Liver (tissue), 9 donors: Measurements from ENCODE around the gene IL17RE. TPM values are rescaled to one million over a fixed set of nuclear protein-coding genes. Genes with fewer than 3 reads are reported as not detected.

ENCODE experiments used
- DNase-seq: peaks from one replicate; pipeline ENCODE4 v3.0.0-alpha.2; 2017; ENCODE audit warnings: low spot score
- H3K27ac ChIP-seq, 2 donors: one replicate each; pipeline ENCODE4 v1.7.0; 2013; ENCODE audit warnings: inconsistent platforms in 2 of 2, low read length in 2 of 2, control low read depth in 1 of 2, low read depth in 1 of 2, mild to moderate bottlenecking in 1 of 2
- H3K27me3 ChIP-seq, 4 donors: one replicate each; pipeline versions ENCODE4 v1.6.1 to v1.7.0; 2013; ENCODE audit warnings: low read length in 3 of 4, inconsistent platforms in 1 of 4, mild to moderate bottlenecking in 1 of 4, moderate library complexity in 1 of 4; ENCODE audit not compliant: control insufficient read depth in 4 of 4, insufficient read depth in 4 of 4
- H3K36me3 ChIP-seq, 4 donors: one replicate each; pipeline versions ENCODE4 v1.6.1 to v1.7.0; 2013; ENCODE audit warnings: low read length in 3 of 4, mild to moderate bottlenecking in 3 of 4, low read depth in 1 of 4, moderate library complexity in 1 of 4; ENCODE audit not compliant: control insufficient read depth in 4 of 4, insufficient read depth in 3 of 4
- H3K4me1 ChIP-seq, 4 donors: one replicate each; pipeline versions ENCODE4 v1.6.1 to v1.7.0; 2013; ENCODE audit warnings: low read length in 3 of 4, mild to moderate bottlenecking in 3 of 4, moderate library complexity in 1 of 4; ENCODE audit not compliant: control insufficient read depth in 4 of 4, insufficient read depth in 4 of 4
- H3K4me3 ChIP-seq, 3 donors: one replicate each; pipeline versions ENCODE4 v1.6.1 to v1.7.0; 2013; ENCODE audit warnings: low read length in 3 of 3, control low read depth in 1 of 3, low read depth in 1 of 3, mild to moderate bottlenecking in 1 of 3
- H3K9ac ChIP-seq, 2 donors: one replicate each; pipeline ENCODE4 v1.7.0; 2013; ENCODE audit warnings: low read length in 2 of 2, mild to moderate bottlenecking in 2 of 2, moderate library complexity in 2 of 2, control low read depth in 1 of 2, low read depth in 1 of 2
- H3K9me3 ChIP-seq, 4 donors: one replicate each; pipeline versions ENCODE4 v1.6.1 to v1.7.0; 2013; ENCODE audit warnings: low read length in 3 of 4; ENCODE audit not compliant: control insufficient read depth in 4 of 4
- EGR1 ChIP-seq, 2 donors: IDR thresholded peaks; 2 replicates each; pipeline ENCODE4 v1.6.1; 2016 to 2018; ENCODE audit warnings: antibody characterized with exemption in 2 of 2, low read depth in 2 of 2
- FOXA1 ChIP-seq: IDR thresholded peaks from 2 replicates; pipeline ENCODE4 v1.6.1; 2016; ENCODE audit warnings: antibody characterized with exemption
- FOXA2 ChIP-seq: IDR thresholded peaks from 2 replicates; pipeline ENCODE4 v1.6.1; 2016; ENCODE audit warnings: antibody characterized with exemption
- GABPA ChIP-seq, 2 donors: IDR thresholded peaks in 1 of 2; conservative IDR thresholded peaks in 1 of 2; 2 replicates each; pipeline ENCODE4 v1.6.1; 2016; ENCODE audit warnings: antibody characterized with exemption in 2 of 2, mild to moderate bottlenecking in 1 of 2, moderate library complexity in 1 of 2
- HNF4A ChIP-seq, 2 donors: conservative IDR thresholded peaks; 2 replicates each; pipeline ENCODE4 v1.6.1; 2016; ENCODE audit warnings: antibody characterized with exemption in 2 of 2, mild to moderate bottlenecking in 2 of 2
- HNF4G ChIP-seq: IDR thresholded peaks from 2 replicates; pipeline ENCODE4 v1.6.1; 2016; ENCODE audit warnings: antibody characterized with exemption
- JUND ChIP-seq, 2 donors: IDR thresholded peaks; 2 replicates each; pipeline ENCODE4 v1.6.1; 2016; ENCODE audit warnings: antibody characterized with exemption in 2 of 2
- NR2F2 ChIP-seq: IDR thresholded peaks from 2 replicates; pipeline ENCODE4 v1.6.1; 2016; ENCODE audit warnings: antibody characterized with exemption
- RAD21 ChIP-seq, 2 donors: IDR thresholded peaks; 2 replicates each; pipeline ENCODE4 v1.6.1; 2016; ENCODE audit warnings: antibody characterized with exemption in 2 of 2, mild to moderate bottlenecking in 2 of 2
- RXRA ChIP-seq, 2 donors: IDR thresholded peaks; 2 replicates each; pipeline ENCODE4 v1.6.1; 2017 to 2018; ENCODE audit warnings: antibody characterized with exemption in 2 of 2, mild to moderate bottlenecking in 1 of 2
- SP1 ChIP-seq: IDR thresholded peaks from 2 replicates; pipeline ENCODE4 v1.6.1; 2018; ENCODE audit warnings: antibody characterized with exemption, mild to moderate bottlenecking
- TAF1 ChIP-seq: conservative IDR thresholded peaks from 2 replicates; pipeline ENCODE4 v1.6.1; 2016; ENCODE audit warnings: antibody characterized with exemption, mild to moderate bottlenecking
- YY1 ChIP-seq: IDR thresholded peaks from 2 replicates; pipeline ENCODE4 v1.6.1; 2016; ENCODE audit warnings: antibody characterized with exemption, mild to moderate bottlenecking
- WGBS: extraction: QIAGEN DNeasy Blood & Tissue Kit; methylation state at CpG from one replicate; pipeline ENCODE4 v1.1.7; 2013; 5-methylcytosine and 5-hydroxymethylcytosine counted together
- polyA plus RNA-seq, 2 donors: library from polyadenylated mRNA; stranded (reverse) in 1 of 2; unstranded in 1 of 2; fragments of 200-250 nt in 1 of 2; fragments of >200 nt in 1 of 2; fragmentation: Nextera tagmentation in 1 of 2; extraction: Ambion mirVana in 1 of 2; gene quantifications; one replicate each; pipeline versions ENCODE4 v1.2.1 to v1.2.3, GENCODE V29; 2013 to 2015
- total RNA-seq, 2 donors: library from RNA; depleted of rRNA; stranded (reverse); fragments of >200 nt; gene quantifications; one replicate each; pipeline ENCODE4 v1.2.3, GENCODE V29; 2014
- TF ChIP-seq, protein P1 (sequence below): IDR thresholded peaks from 2 replicates; pipeline ENCODE4 v1.6.1; 2016; ENCODE audit warnings: antibody characterized with exemption
- TF ChIP-seq, protein P2 (sequence below): IDR thresholded peaks from 2 replicates; pipeline ENCODE4 v1.6.1; 2016; ENCODE audit warnings: antibody characterized with exemption, mild to moderate bottlenecking
- TF ChIP-seq, protein P3 (sequence below): fragments of 150-350 bp; IDR thresholded peaks from 2 replicates; pipeline ENCODE4 v1.5.1; 2017; ENCODE audit warnings: improper control_type of control experiment, low read depth, low read length; ENCODE audit not compliant: missing input control
- donor health status: healthy.
- donor health status: healthy.
- donor health status: healthy.
- donor health status: healthy.
- donor health status: healthy.

Gene IL17RE
- total and polyA plus RNA-seq, 4 donors = 0.42 to 2.1 (median 0.90) TPM

DNA sequence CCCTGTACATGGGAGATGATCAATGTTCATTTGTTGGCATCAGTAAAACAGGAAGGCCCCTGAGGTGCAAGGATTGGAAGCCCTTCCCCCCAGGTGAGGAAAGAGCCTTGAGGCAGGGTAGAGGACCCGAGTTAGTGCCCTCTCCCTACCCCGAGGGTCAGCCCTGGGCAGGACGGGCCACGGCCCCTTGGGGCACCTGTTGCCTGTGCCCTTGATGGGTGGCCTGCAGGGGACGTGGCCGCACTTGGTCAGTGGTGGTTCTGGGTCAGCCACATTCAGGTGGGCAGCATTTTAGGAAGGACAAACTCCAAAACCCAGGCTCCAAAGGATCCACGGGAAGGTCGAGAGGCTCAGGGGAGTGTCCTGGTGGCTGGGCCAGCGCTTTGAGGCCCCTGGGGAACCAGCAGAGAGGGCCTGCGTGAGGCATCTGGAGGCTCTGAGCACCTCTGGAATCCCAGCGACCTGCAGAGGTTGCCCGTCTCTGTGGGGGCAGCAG is 43.1 kb upstream of the IL17RE start:
- Histone ChIP-seq H3K9me3 (no peaks in the 10 kb centered on the region), H3K27me3 (no peaks in the 10 kb centered on the region), H3K4me3 (no peak overlapping the region), H3K4me1 (peaks cover 0 to 8% (median 3%) of the 10 kb centered on the region in 4 donors), H3K36me3 (no peaks in the 10 kb centered on the region), H3K27ac (no peak overlapping the region), H3K9ac (no peak overlapping the region)
- no peak for DNase-seq
- TF ChIP-seq, protein P1, sequence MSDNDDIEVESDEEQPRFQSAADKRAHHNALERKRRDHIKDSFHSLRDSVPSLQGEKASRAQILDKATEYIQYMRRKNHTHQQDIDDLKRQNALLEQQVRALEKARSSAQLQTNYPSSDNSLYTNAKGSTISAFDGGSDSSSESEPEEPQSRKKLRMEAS = no peak
- no peak for TF ChIP-seq FOXA1
- TF ChIP-seq GABPA (IDR thresholded peaks at IDR 0.05 in 1 of 2, conservative IDR thresholded peaks at IDR 0.05 in 1 of 2) = no peak
- no peak for TF ChIP-seq FOXA2
- no peak for TF ChIP-seq RAD21 (IDR thresholded peaks at IDR 0.05)
- no peak for TF ChIP-seq HNF4A (conservative IDR thresholded peaks at IDR 0.05)
- TF ChIP-seq JUND (IDR thresholded peaks at IDR 0.05) = no peak
- WGBS = 91% methylated on average over 12 of the region's 12 CpGs

DNA sequence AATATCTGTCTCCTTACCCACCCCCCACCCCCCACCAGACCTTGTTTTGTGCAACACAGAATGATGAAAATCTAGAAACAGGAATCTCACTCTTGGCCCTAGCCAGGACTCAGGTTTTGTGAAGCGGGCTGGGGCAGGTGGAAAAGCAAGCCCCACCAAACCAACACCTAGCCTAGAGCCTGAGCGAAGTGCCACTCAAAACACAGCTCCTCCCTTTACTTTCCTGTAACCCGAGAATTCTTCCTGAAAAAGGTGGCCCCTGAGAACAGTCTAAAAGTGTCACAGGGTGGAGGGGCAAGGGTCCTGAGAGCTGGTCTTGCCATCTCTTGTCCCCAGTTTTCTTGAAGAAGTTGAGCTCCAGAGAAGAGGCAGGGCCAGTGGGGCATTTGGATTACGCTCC is 41.4 kb upstream of the IL17RE start:
- Histone ChIP-seq H3K27me3 (no peaks in the 10 kb centered on the region), H3K27ac (no peak overlapping the region), H3K9me3 (no peaks in the 10 kb centered on the region), H3K9ac (no peak overlapping the region), H3K4me3 (no peak overlapping the region), H3K36me3 (no peaks in the 10 kb centered on the region), H3K4me1 (peaks cover 0 to 8% (median 3%) of the 10 kb centered on the region in 4 donors)
- WGBS = 94% methylated on average over 4 of the region's 4 CpGs
- no peak for TF ChIP-seq RAD21 (IDR thresholded peaks at IDR 0.05)
- no peak for TF ChIP-seq RXRA (IDR thresholded peaks at IDR 0.05)
- TF ChIP-seq FOXA2 = no peak
- no peak for TF ChIP-seq JUND (IDR thresholded peaks at IDR 0.05)
- no peak for TF ChIP-seq NR2F2
- no peak for TF ChIP-seq TAF1
- TF ChIP-seq SP1 = no peak
- DNase-seq = no peak

DNA sequence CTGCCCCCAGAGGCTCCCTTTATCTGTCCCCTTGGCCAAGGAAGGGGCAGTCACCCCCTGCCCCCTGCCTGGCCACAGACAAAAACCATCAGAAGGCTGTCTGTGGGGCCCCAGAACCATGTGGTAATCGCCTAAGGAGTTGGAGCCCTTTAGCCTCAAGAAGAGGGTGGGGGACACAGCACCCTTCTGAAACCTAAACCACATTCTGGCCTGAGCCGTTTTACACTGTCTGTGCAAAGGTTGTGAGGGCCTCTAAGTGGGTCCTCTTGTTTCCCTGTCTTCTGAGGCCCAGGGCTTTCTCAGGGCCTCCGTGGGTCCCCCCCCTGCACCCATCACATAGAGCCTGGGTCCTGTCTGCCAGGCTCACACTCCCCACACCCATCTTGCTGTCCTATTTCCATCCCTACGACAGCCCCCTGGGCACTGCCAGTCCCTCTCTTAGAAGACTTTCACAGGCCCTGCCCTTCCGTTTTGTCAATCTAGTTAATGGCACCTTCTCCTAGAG is 41.0 kb upstream of the IL17RE start:
- peaks cover 0 to 8% (median 3%) of the 10 kb centered on the region in 4 donors for H3K4me1 ChIP-seq
- no peak for TF ChIP-seq JUND (IDR thresholded peaks at IDR 0.05)
- TF ChIP-seq FOXA1 = no peak
- TF ChIP-seq, protein P2, sequence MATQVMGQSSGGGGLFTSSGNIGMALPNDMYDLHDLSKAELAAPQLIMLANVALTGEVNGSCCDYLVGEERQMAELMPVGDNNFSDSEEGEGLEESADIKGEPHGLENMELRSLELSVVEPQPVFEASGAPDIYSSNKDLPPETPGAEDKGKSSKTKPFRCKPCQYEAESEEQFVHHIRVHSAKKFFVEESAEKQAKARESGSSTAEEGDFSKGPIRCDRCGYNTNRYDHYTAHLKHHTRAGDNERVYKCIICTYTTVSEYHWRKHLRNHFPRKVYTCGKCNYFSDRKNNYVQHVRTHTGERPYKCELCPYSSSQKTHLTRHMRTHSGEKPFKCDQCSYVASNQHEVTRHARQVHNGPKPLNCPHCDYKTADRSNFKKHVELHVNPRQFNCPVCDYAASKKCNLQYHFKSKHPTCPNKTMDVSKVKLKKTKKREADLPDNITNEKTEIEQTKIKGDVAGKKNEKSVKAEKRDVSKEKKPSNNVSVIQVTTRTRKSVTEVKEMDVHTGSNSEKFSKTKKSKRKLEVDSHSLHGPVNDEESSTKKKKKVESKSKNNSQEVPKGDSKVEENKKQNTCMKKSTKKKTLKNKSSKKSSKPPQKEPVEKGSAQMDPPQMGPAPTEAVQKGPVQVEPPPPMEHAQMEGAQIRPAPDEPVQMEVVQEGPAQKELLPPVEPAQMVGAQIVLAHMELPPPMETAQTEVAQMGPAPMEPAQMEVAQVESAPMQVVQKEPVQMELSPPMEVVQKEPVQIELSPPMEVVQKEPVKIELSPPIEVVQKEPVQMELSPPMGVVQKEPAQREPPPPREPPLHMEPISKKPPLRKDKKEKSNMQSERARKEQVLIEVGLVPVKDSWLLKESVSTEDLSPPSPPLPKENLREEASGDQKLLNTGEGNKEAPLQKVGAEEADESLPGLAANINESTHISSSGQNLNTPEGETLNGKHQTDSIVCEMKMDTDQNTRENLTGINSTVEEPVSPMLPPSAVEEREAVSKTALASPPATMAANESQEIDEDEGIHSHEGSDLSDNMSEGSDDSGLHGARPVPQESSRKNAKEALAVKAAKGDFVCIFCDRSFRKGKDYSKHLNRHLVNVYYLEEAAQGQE = no peak
- no peak for TF ChIP-seq HNF4A (conservative IDR thresholded peaks at IDR 0.05)
- TF ChIP-seq EGR1 (IDR thresholded peaks at IDR 0.05; ENCODE audit: low read depth in 2 of 2) = no peak
- TF ChIP-seq, protein P1 = no peak
- TF ChIP-seq GABPA (IDR thresholded peaks at IDR 0.05 in 1 of 2, conservative IDR thresholded peaks at IDR 0.05 in 1 of 2) = no peak
- no peak for TF ChIP-seq SP1
- TF ChIP-seq, protein P3, sequence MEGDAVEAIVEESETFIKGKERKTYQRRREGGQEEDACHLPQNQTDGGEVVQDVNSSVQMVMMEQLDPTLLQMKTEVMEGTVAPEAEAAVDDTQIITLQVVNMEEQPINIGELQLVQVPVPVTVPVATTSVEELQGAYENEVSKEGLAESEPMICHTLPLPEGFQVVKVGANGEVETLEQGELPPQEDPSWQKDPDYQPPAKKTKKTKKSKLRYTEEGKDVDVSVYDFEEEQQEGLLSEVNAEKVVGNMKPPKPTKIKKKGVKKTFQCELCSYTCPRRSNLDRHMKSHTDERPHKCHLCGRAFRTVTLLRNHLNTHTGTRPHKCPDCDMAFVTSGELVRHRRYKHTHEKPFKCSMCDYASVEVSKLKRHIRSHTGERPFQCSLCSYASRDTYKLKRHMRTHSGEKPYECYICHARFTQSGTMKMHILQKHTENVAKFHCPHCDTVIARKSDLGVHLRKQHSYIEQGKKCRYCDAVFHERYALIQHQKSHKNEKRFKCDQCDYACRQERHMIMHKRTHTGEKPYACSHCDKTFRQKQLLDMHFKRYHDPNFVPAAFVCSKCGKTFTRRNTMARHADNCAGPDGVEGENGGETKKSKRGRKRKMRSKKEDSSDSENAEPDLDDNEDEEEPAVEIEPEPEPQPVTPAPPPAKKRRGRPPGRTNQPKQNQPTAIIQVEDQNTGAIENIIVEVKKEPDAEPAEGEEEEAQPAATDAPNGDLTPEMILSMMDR = no peak
- TF ChIP-seq YY1 = no peak
- TF ChIP-seq RXRA (IDR thresholded peaks at IDR 0.05) = no peak
- no peak for TF ChIP-seq FOXA2
- no peak for TF ChIP-seq HNF4G
- no peak for TF ChIP-seq RAD21 (IDR thresholded peaks at IDR 0.05)
- TF ChIP-seq TAF1 = no peak
- no peak overlapping the region for H3K9ac ChIP-seq
- no peak overlapping the region for H3K27ac ChIP-seq
- DNase-seq = no peak
- 90% methylated on average over 5 of the region's 5 CpGs for WGBS
- H3K4me3 ChIP-seq = no peak overlapping the region
- H3K27me3 ChIP-seq = no peaks in the 10 kb centered on the region
- no peaks in the 10 kb centered on the region for H3K9me3 ChIP-seq
- H3K36me3 ChIP-seq = no peaks in the 10 kb centered on the region
